HPDE6-E6E7 (cell line): ENCODE measurements around the gene NTN1.

Source experiments
- DNase-seq: peaks from one replicate; pipeline ENCODE4 v3.0.0; 2011; ENCODE audit warnings: missing footprints; ENCODE audit errors: extremely low spot score

NTN1 gene

GRCh38 chr17:9162275-9162985 lies 141.1 kb downstream of the NTN1 start:
- DNase-seq = no peak

DNA sequence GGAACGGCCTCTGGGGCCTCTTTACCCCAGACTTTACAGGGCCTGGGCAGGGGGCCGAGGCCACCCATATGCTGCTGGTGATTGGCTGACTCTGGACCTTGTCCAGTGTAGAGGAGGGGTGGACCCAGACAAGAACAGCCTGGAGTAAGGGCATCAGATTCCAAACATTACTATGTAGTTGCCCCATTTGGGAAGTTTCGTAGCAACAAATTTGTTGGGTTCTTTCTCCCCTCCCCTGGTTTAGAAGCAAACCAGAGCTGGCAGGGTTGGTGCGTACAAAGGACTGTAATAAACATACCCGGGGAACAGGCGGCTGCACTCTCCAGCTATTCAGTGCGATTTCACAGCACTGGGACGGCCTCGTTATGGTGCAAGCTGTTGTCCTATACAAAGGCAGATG lies 145.5 kb downstream of the NTN1 start:
- no peak for DNase-seq

DNA sequence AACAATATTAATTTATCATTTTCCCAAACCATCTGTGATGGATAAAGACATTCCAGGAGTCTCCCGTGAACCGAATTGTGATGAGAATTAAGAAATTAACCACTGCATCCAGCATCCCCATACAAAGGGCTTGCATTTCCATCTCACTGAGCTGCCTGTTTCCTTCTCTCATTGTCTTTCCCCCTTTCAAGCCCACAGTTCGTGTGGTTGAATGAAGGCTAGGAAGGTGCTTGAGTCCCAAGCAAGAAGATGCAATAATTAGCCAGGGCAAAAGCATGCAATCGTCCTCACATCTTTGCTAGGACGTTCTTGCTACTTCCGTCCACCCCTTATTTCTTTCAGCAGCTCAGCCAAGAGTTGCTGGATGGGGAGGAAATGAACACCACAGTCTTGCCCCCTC lies 146.1 kb downstream of the NTN1 start:
- no peak for DNase-seq

DNA sequence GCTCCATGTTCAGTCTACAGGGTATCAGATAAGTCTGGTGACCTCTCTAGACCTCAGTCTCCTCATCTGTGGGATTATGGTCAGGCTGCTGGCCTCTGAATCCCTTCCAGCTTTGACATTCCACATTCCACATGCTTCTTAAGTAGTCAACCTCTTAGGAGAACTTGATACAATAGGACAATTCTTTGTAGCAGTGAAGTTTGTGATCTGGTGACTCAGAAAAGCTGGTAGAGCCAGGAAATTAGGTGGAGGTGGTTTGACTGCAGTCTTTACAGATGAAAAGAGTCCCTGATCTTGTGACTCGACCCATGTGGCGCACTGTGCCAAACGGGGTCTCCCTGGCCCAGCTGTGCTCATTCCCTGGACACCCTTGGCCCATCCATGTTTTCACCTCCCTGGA lies 147.8 kb downstream of the NTN1 start:
- DNase-seq = no peak

- DNase-seq = no peak
These were observed 149.0 kb downstream of the NTN1 start for GRCh38 chr17:9170336-9170735.

DNA sequence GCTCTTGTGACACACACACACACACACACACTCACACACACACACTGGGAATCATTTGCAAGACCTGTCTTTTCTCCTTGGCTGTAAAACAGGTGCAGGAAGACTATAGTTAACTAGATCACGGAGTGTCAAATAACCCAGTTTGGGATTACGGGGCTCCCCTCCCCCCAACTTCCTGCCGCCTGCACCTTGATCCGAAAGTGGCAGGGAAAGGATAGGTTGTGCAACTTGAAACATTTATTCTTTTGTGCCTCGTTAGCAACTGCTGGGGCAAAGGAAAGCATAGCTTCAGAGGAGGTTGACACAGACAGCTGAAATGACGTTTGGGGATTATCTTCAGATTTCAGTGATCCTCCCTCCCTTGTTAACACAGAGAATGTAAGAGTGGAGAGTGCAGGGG lies 149.5 kb downstream of the NTN1 start:
- DNase-seq = no peak

DNA sequence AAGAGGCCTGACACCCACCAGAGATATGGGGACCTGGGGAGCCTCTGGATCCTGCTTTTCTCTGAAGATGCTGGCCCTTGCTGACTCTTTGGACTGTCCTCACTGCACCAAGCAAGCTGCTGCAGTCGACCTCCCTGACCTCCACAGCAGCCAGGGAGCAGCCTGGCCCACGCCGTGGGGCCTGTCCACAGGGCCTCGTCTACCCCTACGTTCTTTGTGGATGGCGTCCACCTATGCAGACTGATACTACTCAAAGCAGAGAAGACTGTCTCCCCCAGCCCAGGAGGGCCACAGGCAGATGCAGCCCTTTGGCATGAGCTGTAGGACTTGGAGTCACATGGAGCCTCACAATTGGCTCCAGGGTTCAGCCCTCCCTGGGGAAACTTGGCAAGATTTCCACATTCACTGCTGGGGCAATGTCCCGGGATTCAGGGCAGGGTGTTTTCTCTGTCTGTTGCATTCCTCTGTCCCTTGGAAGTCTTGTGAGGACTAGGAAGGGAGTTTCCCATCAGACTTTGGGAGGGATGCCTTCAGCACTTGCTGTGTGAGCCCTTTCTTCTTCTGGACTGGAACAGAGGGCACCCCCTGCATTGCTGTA lies 152.2 kb downstream of the NTN1 start:
- no peak for DNase-seq

GRCh38 chr17:9174312-9174711 lies 153.0 kb downstream of the NTN1 start:
- DNase-seq = no peak

DNA sequence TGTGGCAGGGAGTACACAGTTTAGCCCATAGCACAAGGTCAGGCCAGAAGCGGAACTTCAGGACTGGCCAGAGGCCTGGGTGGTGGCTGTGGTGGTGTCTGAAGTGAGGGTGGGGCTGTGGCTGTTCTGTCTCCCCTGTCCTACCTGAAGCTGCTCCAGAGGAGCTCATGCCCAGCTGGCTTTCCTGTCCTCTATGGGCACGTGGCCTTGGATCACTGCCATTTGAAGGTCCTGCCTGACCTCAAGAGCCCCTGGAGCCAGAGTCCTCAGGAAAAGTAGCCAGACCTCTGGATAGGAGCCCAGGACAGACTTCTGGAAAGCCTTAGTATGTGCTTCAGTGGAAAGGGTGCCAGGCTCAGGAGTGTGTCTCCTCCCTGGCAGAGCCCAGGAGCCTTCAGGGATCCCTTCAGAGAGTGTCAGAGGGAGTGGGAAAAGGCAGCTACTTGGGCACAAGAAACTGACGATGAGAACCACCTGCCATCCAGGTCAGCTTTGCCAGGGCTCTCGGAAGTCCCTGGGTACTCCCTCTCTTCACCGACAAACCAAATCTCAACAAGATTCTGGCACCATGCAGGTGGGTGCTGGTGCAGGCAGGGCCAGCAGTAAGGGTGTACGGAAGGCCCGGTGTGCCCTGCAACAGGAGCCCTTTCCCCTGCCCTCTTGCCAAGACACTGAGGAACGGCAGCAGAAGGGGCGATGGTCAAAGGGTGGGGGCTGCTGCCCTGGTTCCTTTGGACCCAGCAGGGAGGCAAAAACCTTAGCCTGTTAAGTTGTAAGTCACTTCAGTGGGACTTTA lies 153.7 kb downstream of the NTN1 start:
- no peak for DNase-seq

DNA sequence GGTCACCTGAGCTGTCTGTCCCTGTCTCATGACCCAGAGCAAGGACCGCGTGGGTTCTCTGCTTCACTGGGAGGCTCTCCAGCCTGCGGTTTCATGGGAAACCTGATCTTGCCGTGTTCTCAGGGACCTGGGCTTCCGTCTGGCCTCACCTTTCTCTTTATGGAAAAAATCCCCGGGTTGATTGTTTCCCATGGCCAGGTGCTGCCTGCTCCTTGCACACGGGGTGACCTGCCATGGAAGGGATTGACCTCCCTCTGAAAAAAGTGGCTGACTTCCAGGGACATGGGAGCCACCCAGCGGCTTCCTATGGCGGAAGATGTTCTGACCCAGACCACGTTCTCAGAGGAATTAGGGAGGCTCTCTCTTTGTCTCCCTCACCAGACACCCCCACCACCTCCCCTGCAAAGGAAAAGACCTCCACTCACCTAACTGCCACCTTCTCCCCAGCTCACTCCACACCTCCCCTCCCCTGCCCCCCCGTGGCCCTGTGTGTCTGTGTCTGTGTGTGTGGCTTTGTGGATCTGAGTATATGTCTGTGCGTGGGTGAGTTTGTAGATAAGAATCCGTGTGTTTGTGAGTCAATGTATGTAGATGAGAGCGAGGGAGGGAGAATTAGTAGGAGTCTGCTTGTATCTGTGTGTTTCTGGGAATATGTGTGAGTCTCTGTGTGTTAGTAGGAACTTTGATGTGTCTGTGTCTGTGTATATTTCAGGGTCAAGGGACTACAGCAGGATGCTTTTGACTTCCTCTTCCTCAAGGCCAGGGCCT lies 154.6 kb downstream of the NTN1 start:
- DNase-seq = no peak

DNA sequence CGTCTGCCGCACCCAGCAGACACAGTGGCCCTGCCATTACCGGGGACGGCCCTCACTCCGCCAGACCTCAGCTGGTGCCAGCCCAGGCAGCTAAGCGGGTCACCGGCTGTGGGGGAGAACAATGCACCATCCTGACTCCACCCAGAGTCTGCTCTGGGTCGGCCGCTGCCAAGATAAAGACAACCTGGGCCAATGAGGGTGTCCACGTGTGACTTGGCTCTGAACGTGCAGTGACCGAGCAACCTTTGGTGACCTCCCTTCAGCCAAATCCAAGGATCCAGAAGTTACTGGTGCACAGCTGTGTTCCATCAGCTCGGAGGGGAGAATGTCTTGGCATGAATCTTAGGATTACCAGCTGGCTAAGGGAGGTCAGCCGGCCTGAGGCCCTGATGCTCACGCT lies 155.9 kb downstream of the NTN1 start:
- no peak for DNase-seq

GRCh38 chr17:9178319-9178718 lies 157.0 kb downstream of the NTN1 start:
- DNase-seq = no peak

- DNase-seq = no peak
These were observed 158.3 kb downstream of the NTN1 start for GRCh38 chr17:9179602-9180001.

DNA sequence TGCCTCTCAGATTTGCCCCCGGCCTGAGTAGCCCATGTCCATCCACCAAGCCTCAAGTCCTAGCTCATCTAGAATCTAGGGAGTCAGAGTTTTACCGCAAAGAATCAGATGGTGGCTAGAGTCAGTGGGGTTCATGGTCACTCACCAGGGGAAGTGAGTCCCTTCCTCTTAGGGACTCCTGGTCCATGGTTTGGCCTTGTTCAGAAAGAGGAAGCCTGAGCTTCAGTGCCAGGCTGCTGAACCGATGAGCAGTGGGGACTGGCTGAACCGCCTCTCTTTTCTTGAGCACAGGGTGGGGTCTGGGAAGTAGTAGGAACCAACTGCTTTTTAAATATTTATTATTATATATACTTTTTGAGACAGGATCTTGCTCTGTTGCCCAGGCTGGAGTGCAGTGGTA lies 160.3 kb downstream of the NTN1 start:
- no peak for DNase-seq

- no peak for DNase-seq
These were observed 162.0 kb downstream of the NTN1 start for GRCh38 chr17:9183306-9183705.

GRCh38 chr17:9185142-9185541 lies 163.8 kb downstream of the NTN1 start:
- DNase-seq = no peak

DNA sequence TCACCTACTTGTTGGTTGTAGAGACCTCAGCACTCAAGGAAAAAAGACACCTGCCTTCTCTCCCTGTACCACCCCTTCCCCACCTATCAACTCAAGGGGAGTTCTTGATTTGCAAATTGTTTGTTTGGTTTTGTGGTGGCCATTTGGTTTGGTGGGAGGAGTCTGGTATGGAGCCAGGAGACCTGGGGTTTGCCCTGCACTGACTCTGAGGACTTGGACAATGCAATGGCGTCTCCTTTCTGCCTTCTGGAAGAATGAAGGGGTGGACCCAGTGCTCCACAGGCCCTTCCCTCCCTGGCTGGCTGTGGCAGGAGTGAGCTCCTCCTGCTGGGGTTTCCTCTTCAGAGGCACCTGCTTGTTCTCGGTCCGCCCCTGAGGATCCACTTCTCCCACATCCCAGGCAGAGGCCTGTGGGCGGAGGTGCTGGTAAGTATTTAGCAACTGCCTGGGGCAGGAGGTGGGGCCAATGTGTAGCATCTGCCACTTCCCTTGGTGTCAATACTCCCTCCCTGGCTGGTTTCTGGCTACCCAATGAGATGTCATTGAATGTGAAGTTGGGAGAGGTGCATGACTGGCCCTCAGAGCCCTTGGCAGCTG lies 164.5 kb downstream of the NTN1 start:
- DNase-seq = no peak

DNA sequence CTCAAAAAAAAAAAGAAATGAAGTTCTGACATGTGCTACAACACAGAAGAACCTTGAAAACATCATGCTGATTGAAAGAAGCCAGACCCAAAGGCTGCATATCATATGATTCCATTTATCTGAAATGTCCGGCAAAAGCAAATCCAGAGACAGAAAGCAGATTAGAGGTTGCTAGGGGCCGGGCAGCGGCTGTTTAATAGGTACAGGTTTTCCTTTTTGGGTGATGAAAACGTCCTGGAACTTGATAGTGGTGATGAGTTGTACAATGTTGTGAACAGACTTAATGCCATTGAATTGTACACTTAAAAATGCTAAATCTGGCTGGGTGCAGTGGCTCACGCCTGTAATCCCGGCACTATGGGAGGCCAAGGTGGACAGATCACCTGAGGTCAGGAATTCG lies 166.5 kb downstream of the NTN1 start:
- no peak for DNase-seq

DNA sequence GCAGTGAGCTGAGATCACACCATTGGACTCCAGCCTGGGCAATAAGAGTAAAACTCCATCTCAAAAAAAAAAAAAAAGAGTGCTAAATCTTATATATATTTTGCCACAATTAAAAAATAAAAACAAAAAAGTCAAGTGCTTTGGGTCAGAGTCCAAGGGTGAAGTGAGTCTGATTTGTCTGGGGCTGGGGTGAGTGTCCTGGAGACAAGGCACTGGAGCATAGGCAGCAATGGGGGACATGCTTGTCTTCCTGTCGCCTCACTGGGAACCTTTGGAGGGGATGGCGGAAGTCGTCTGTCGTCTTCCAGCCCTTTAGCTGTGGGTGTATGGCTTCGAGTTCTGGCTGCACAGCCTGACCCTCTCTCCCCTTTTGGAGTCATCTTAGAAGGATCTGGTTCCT lies 167.1 kb downstream of the NTN1 start:
- no peak for DNase-seq

- no peak for DNase-seq
These were observed 168.6 kb downstream of the NTN1 start for GRCh38 chr17:9189870-9190269.

DNA sequence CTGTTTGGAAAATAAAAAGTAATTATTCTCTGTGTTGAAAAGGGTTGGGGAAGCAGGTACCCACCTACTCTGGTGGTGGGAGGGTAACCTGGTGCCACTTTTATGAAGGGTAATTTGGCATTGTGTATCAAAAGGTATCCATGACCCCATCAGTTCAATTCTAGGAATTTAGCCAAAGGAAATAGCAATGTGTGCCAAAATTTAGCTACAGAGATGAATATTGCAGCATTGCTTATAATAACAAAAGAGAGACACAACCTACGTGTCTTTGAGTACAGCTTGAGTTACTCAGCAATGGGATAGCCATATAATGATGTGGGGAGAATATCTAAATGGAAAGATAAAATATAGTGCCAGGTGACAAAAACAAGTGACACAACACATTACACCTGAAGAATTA lies 170.7 kb downstream of the NTN1 start:
- DNase-seq = no peak

DNA sequence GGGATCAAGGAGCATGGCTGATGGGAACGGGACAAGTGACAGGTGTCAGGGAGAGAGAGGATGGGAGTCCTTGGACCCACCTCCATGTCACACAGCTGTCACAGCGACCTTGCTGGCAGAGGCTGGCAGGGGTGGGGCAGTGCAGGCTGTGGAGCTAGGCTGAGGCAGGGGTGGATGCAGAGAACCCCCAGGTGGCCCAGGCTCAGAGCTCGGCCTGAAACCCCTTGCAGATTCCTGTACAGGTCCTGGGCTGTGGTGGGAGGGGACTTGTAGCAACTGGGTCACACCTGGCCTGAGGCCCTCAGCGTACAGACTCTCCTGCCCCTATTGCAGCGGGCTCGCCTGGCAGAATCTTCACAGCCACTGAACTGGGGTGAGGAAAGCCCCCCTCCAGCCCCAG lies 174.1 kb downstream of the NTN1 start:
- DNase-seq = no peak
